B cell (primary cell): ENCODE measurements around the gene UBN2. TPM values are rescaled to one million over a fixed set of nuclear protein-coding genes. Genes with fewer than 3 reads are reported as not detected.

ENCODE experiments used
- ATAC-seq: fragments of 200-7000 bp; cut with Tn5 transposase; one replicate; pipeline ENCODE4 v1.10.0; 2021; ENCODE audit warnings: low read depth, mild to moderate bottlenecking, moderate number of reproducible peaks, moderate library complexity
- CTCF ChIA-PET: fragments of 350-600 bp; sonication (Branson Sonifier 250); formaldehyde crosslinking; loops from one replicate; lab custom pipeline; 2021; ENCODE audit warnings: antibody characterized with exemption, inconsistent platforms; lab: Charles Lee
- POLR2A ChIA-PET: fragments of 350-600 bp; sonication (Branson Sonifier 250); formaldehyde crosslinking; loops from one replicate; lab custom pipeline; 2021; ENCODE audit warnings: antibody characterized with exemption; lab: Charles Lee
- DNase-seq: peaks from one replicate; pipeline ENCODE4 v3.0.0; 2013
- H2AFZ ChIP-seq: 2 replicates; pipeline ENCODE4 v1.6.1; 2012; ENCODE audit warnings: mild to moderate bottlenecking, low read depth, low read length; ENCODE audit not compliant: insufficient read depth, poor library complexity, severe bottlenecking
- H3K27ac ChIP-seq, 2 donors: 1 replicate in 1 of 2; 2 replicates in 1 of 2; pipeline ENCODE4 v1.5.1; 2012 to 2013; ENCODE audit warnings: low read length in 2 of 2, mild to moderate bottlenecking in 2 of 2, moderate library complexity in 1 of 2
- H3K27me3 ChIP-seq, 4 experiments: fragments of 200-600 bp in 1 of 4; sonication (generic) in 1 of 4; replicated peaks in 1 of 4; 1 replicate in 2 of 4; 2 replicates in 2 of 4; pipeline versions ENCODE4 v1.6.1 to v1.7.0; 2013 to 2016; ENCODE audit warnings: low read length in 3 of 4, mild to moderate bottlenecking in 2 of 4, mixed read lengths in 1 of 4, moderate library complexity in 1 of 4; ENCODE audit not compliant: insufficient read depth in 4 of 4, control insufficient read depth in 3 of 4; ENCODE audit errors: control extremely low read depth in 1 of 4
- H3K36me3 ChIP-seq, 2 experiments: replicated peaks in 1 of 2; 1 replicate in 1 of 2; 2 replicates in 1 of 2; pipeline versions ENCODE4 v1.6.1 to v1.7.1; 2013; ENCODE audit warnings: low read length in 1 of 2; ENCODE audit not compliant: insufficient read depth in 2 of 2, control insufficient read depth in 1 of 2; ENCODE audit errors: control extremely low read depth in 1 of 2, extremely low read depth in 1 of 2
- H3K4me1 ChIP-seq, 2 donors: fragments of 200-600 bp in 1 of 2; sonication (generic) in 1 of 2; 1 replicate in 1 of 2; 2 replicates in 1 of 2; pipeline versions ENCODE4 v1.5.1 to v1.6.1; 2013 to 2017; ENCODE audit warnings: low read length in 2 of 2; ENCODE audit not compliant: control insufficient read depth in 2 of 2, insufficient read depth in 2 of 2
- H3K4me2 ChIP-seq: replicated peaks from 2 replicates; pipeline ENCODE3; 2012; ENCODE audit warnings: mild to moderate bottlenecking, low read depth, low read length; ENCODE audit not compliant: poor library complexity, severe bottlenecking
- H3K4me3 ChIP-seq, 5 experiments: fragments of 200-600 bp in 1 of 5; sonication (generic) in 1 of 5; 1 replicate in 3 of 5; 2 replicates in 2 of 5; pipeline versions ENCODE4 v1.5.1 to v1.7.0; 2011 to 2016; ENCODE audit warnings: low read length in 4 of 5, mild to moderate bottlenecking in 4 of 5, low read depth in 2 of 5, control low read depth in 1 of 5, moderate library complexity in 1 of 5; ENCODE audit not compliant: insufficient read depth in 1 of 5; ENCODE audit errors: control extremely low read depth in 1 of 5, extremely low read depth in 1 of 5
- H3K79me2 ChIP-seq: fragments of 200-600 bp; sonication (generic); one replicate; pipeline ENCODE4 v1.6.0; 2016; ENCODE audit warnings: low read length; ENCODE audit not compliant: control insufficient read depth, insufficient read depth
- H3K9ac ChIP-seq: fragments of 200-600 bp; sonication (generic); 2 replicates; pipeline ENCODE4 v1.6.1; 2017; ENCODE audit warnings: mild to moderate bottlenecking, low read length, moderate library complexity
- H3K9me3 ChIP-seq, 3 donors: one replicate each; pipeline versions ENCODE4 v1.6.1 to v1.7.1; 2013; ENCODE audit warnings: low read length in 2 of 3; ENCODE audit not compliant: control insufficient read depth in 2 of 3, insufficient read depth in 1 of 3; ENCODE audit errors: control extremely low read depth in 1 of 3
- H4K20me1 ChIP-seq: 2 replicates; pipeline ENCODE4 v1.6.0; 2012; ENCODE audit warnings: mild to moderate bottlenecking, low read length; ENCODE audit not compliant: insufficient read depth, control insufficient read depth, poor library complexity, severe bottlenecking
- H3K27ac Mint-ChIP-seq: one replicate; pipeline ENCODE4 v1.8.0; 2021; ENCODE audit warnings: mixed read lengths
- H3K27me3 Mint-ChIP-seq: one replicate; pipeline ENCODE4 v1.8.0; 2021; ENCODE audit warnings: mixed read lengths
- H3K4me1 Mint-ChIP-seq: one replicate; pipeline ENCODE4 v1.8.0; 2021; ENCODE audit warnings: mixed read lengths
- H3K4me3 Mint-ChIP-seq: one replicate; pipeline ENCODE4 v1.8.0; 2021; ENCODE audit warnings: mixed read lengths
- H3K9me3 Mint-ChIP-seq: one replicate; pipeline ENCODE4 v1.8.0; 2022; ENCODE audit warnings: mixed read lengths; ENCODE audit not compliant: insufficient read depth
- EZH2 ChIP-seq: IDR thresholded peaks from 2 replicates; pipeline ENCODE4 v1.6.1; 2012; ENCODE audit warnings: borderline replicate concordance, low read depth, mild to moderate bottlenecking, moderate library complexity, low read length; ENCODE audit not compliant: insufficient read depth, poor library complexity, severe bottlenecking
- WGBS: methylation state at CpG from one replicate; pipeline ENCODE4 v1.1.5; 2013; ENCODE audit warnings: missing lambda C conversion rate; ENCODE audit not compliant: insufficient coverage; 5-methylcytosine and 5-hydroxymethylcytosine counted together
- intact Hi-C: fragments of 100-400 bp; cut with micrococcal nuclease; formaldehyde crosslinking; loops from one replicate; pipeline ENCODE4 v1.10.0; 2022
- polyA plus RNA-seq: library from polyadenylated mRNA; depleted of rRNA; stranded (reverse); fragments of >200 nt; gene quantifications from 2 replicates; pipeline ENCODE4 v1.2.3, GENCODE V29; 2012
- total RNA-seq, 2 donors: library from RNA; stranded (reverse); fragments of 120-200 nt in 1 of 2; gene quantifications; 1 replicate in 1 of 2; 2 replicates in 1 of 2; pipeline versions ENCODE4 v1.2.3 to v1.2.4, GENCODE V29; 2013 to 2022
- TF ChIP-seq, protein P1 (sequence below): fragments of 200-600 bp; IDR thresholded peaks from one replicate; pipeline ENCODE4 v1.8.0; 2022; ENCODE audit warnings: antibody characterized with exemption, mild to moderate bottlenecking

The UBN2 gene
- total and polyA plus RNA-seq, 2 donors (not counting 1 experiment from before 2014, with no cell fraction given) = 2.4 to 33.4 TPM

DNA sequence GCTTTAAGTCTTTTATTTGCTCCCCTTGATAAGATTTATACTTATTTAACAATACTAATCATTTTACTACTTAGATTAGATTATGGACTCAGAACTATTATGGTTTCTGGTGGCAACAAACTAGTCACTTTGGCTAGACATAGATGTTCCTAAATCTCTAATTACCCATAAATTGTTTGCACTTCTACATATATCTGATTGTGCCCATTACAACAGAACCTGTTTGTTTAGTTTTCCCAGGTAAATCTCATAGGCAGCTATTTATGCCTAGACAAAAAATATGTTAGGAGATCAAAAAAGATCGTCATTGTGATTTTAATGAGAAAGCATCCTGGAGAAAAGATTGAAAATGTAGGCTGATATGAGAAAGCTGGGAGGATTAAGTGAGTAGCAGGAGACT is 14.4 kb downstream of the UBN2 start:
- Histone ChIP-seq H3K27me3 (no peaks in the 10 kb centered on the region), H4K20me1 (no peaks in the 10 kb centered on the region), H3K36me3 (peaks cover 13 to 38% of the 10 kb centered on the region in 2 experiments), H2AFZ (no peak overlapping the region), H3K9ac (no peak overlapping the region), H3K9me3 (no peaks in the 10 kb centered on the region), H3K4me3 (no peak overlapping the region), H3K79me2 (peaks cover 18% of the 10 kb centered on the region), H3K4me1 (no peaks in the 10 kb centered on the region), H3K4me2 (no peak overlapping the region), H3K27ac (no peak overlapping the region)
- CTCF ChIA-PET = no interaction called here
- DNase-seq (no peak), ATAC-seq (no peak)
- H3K27ac Mint-ChIP-seq = no peak overlapping the region
- 92% methylated on average over 1 of the region's 1 CpG for WGBS
- H3K9me3 Mint-ChIP-seq = no peaks in the 10 kb centered on the region
- H3K4me3 Mint-ChIP-seq = no peak overlapping the region
- intact Hi-C loops = no loop called here
- H3K4me1 Mint-ChIP-seq = no peaks in the 10 kb centered on the region
- POLR2A ChIA-PET = no interaction called here
- no peaks in the 10 kb centered on the region for H3K27me3 Mint-ChIP-seq
- TF ChIP-seq, protein P1, sequence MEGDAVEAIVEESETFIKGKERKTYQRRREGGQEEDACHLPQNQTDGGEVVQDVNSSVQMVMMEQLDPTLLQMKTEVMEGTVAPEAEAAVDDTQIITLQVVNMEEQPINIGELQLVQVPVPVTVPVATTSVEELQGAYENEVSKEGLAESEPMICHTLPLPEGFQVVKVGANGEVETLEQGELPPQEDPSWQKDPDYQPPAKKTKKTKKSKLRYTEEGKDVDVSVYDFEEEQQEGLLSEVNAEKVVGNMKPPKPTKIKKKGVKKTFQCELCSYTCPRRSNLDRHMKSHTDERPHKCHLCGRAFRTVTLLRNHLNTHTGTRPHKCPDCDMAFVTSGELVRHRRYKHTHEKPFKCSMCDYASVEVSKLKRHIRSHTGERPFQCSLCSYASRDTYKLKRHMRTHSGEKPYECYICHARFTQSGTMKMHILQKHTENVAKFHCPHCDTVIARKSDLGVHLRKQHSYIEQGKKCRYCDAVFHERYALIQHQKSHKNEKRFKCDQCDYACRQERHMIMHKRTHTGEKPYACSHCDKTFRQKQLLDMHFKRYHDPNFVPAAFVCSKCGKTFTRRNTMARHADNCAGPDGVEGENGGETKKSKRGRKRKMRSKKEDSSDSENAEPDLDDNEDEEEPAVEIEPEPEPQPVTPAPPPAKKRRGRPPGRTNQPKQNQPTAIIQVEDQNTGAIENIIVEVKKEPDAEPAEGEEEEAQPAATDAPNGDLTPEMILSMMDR = no peak
- no peak for TF ChIP-seq EZH2

DNA sequence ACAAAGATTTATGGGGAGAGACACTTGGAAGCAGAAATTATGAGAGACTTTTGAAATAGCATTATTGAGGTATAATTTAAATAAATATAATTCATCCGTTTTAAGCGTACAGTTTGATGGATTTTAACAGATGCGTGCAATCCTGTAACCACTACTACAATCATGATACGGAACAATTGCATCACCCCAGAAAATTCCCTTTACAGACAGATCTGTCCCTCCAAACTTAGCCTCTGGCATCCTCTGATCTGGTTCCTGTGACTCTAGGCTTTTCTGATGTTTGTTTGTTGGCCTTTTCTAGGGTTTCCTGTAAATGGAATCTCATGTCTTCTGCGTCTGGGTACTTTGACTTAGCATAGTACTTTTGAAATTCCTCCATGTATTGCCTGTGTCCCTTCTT is 15.5 kb downstream of the UBN2 start:
- no peak overlapping the region for H2AFZ ChIP-seq
- Mint-ChIP-seq H3K9me3 (no peaks in the 10 kb centered on the region), H3K27ac (no peak overlapping the region), H3K4me3 (no peak overlapping the region), H3K27me3 (no peaks in the 10 kb centered on the region), H3K4me1 (no peaks in the 10 kb centered on the region)
- 100% methylated on average over 2 of the region's 5 CpGs for WGBS
- ATAC-seq (no peak), DNase-seq (no peak)
- H3K27ac ChIP-seq = no peak overlapping the region
- peaks cover 13 to 37% of the 10 kb centered on the region in 2 experiments for H3K36me3 ChIP-seq
- H3K4me3 ChIP-seq = no peak overlapping the region
- no peaks in the 10 kb centered on the region for H3K4me1 ChIP-seq
- no peak overlapping the region for H3K4me2 ChIP-seq
- H4K20me1 ChIP-seq = no peaks in the 10 kb centered on the region
- H3K9ac ChIP-seq = no peak overlapping the region
- no peaks in the 10 kb centered on the region for H3K27me3 ChIP-seq
- intact Hi-C loops = no loop called here
- H3K79me2 ChIP-seq = peaks cover 9% of the 10 kb centered on the region
- CTCF ChIA-PET = no interaction called here
- no peak for TF ChIP-seq EZH2
- TF ChIP-seq, protein P1 = no peak
- POLR2A ChIA-PET = no interaction called here
- no peaks in the 10 kb centered on the region for H3K9me3 ChIP-seq
